RPMI8226 (cell line): ENCODE results near the gene PDSS2.
A peak's percentile ranks its signal among the peaks of the same experiment; 100 is the strongest.
"Not testable (repeated sequence)": the region's sequence is repeated elsewhere in the genome, so short reads cannot be mapped to it uniquely, and the experiment has no call there.

Experiments used
- DNase-seq: peaks from one replicate; pipeline ENCODE4 v3.0.0-alpha.2; 2015

PDSS2 gene

GRCh38 chr6:107473660-107474059 lies 14.3 kb upstream of the PDSS2 start:
- DNase-seq: no peak

- no peak for DNase-seq
These were observed 11.0 kb upstream of the PDSS2 start for GRCh38 chr6:107470364-107470763.

- no peak for DNase-seq
These were observed 6.7 kb upstream of the PDSS2 start for GRCh38 chr6:107466062-107466461.

- no peak for DNase-seq
These were observed 793 bp upstream of the PDSS2 start for GRCh38 chr6:107460083-107460631.

GRCh38 chr6:107458672-107459282 lies 587 bp downstream of the PDSS2 start:
- peak; percentile 43 for DNase-seq

- DNase-seq: no peak
These were observed 10.6 kb downstream of the PDSS2 start for GRCh38 chr6:107448776-107449175.

GRCh38 chr6:107447663-107448216 lies 11.6 kb downstream of the PDSS2 start:
- no peak for DNase-seq

- no peak for DNase-seq
These were observed 15.1 kb downstream of the PDSS2 start for GRCh38 chr6:107444277-107444676.

GRCh38 chr6:107443608-107444267 lies 15.6 kb downstream of the PDSS2 start:
- DNase-seq: no peak

- no peak for DNase-seq
These were observed 16.3 kb downstream of the PDSS2 start for GRCh38 chr6:107442938-107443607.

- no peak for DNase-seq
These were observed 17.7 kb downstream of the PDSS2 start for GRCh38 chr6:107441682-107442081.

- no peak for DNase-seq
These were observed 18.4 kb downstream of the PDSS2 start for GRCh38 chr6:107440936-107441335.

- DNase-seq: no peak
These were observed 20.0 kb downstream of the PDSS2 start for GRCh38 chr6:107439406-107439805.

GRCh38 chr6:107437691-107438090 lies 21.7 kb downstream of the PDSS2 start:
- DNase-seq: no peak

GRCh38 chr6:107436881-107437280 lies 22.5 kb downstream of the PDSS2 start:
- DNase-seq: no peak

GRCh38 chr6:107435798-107436197 lies 23.6 kb downstream of the PDSS2 start:
- DNase-seq: no peak

- DNase-seq: no peak
These were observed 24.6 kb downstream of the PDSS2 start for GRCh38 chr6:107434812-107435211.

GRCh38 chr6:107425951-107426350 lies 33.4 kb downstream of the PDSS2 start:
- DNase-seq: not testable (repeated sequence)

- no peak for DNase-seq
These were observed 35.8 kb downstream of the PDSS2 start for GRCh38 chr6:107423474-107423990.

GRCh38 chr6:107421696-107422256 lies 37.6 kb downstream of the PDSS2 start:
- DNase-seq: no peak

GRCh38 chr6:107419733-107420132 lies 39.6 kb downstream of the PDSS2 start:
- no peak for DNase-seq

GRCh38 chr6:107418118-107418517 lies 41.2 kb downstream of the PDSS2 start:
- peak; percentile 3 for DNase-seq

- no peak for DNase-seq
These were observed 43.2 kb downstream of the PDSS2 start for GRCh38 chr6:107416145-107416544.
